Epithelial cell of esophagus (primary cell): ENCODE results near the gene TIAM2.

ENCODE experiments used
- DNase-seq: peaks from one replicate; pipeline ENCODE4 v3.0.0; 2010; ENCODE audit warnings: low read depth
- H3K4me3 ChIP-seq: 2 replicates; pipeline ENCODE4 v1.5.1; 2011; ENCODE audit warnings: mild to moderate bottlenecking, low read length, control low read depth
- TF ChIP-seq, protein P1 (sequence below): IDR thresholded peaks from 2 replicates; pipeline ENCODE4 v1.5.1; 2011; ENCODE audit warnings: low read depth, mild to moderate bottlenecking, low read length, control low read depth, inconsistent platforms; ENCODE audit not compliant: insufficient read depth; ENCODE audit errors: missing control alignments

TIAM2 gene

DNA sequence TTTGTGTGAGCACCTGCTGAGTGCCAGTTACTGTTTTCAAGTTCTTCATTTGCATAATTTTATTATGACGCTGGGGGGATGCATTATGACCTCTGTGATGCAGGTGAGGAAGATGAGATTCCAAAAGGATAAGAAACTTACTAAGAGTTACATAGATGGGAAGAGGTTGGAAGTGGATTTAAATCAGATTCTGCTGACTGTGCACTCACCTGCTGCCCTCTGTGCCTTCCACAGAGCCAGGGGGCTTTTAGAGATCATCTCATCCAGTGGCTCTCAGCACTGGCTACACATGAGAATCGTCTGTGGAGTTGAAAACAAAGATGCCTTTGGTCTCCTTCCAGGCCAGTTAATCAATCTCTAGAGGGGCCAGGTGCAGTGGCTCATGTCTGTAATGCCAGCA is 47.9 kb downstream of the TIAM2 start:
- TF ChIP-seq, protein P1, sequence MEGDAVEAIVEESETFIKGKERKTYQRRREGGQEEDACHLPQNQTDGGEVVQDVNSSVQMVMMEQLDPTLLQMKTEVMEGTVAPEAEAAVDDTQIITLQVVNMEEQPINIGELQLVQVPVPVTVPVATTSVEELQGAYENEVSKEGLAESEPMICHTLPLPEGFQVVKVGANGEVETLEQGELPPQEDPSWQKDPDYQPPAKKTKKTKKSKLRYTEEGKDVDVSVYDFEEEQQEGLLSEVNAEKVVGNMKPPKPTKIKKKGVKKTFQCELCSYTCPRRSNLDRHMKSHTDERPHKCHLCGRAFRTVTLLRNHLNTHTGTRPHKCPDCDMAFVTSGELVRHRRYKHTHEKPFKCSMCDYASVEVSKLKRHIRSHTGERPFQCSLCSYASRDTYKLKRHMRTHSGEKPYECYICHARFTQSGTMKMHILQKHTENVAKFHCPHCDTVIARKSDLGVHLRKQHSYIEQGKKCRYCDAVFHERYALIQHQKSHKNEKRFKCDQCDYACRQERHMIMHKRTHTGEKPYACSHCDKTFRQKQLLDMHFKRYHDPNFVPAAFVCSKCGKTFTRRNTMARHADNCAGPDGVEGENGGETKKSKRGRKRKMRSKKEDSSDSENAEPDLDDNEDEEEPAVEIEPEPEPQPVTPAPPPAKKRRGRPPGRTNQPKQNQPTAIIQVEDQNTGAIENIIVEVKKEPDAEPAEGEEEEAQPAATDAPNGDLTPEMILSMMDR = no peak
- DNase-seq = no peak
- H3K4me3 ChIP-seq = no peak overlapping the region

DNA sequence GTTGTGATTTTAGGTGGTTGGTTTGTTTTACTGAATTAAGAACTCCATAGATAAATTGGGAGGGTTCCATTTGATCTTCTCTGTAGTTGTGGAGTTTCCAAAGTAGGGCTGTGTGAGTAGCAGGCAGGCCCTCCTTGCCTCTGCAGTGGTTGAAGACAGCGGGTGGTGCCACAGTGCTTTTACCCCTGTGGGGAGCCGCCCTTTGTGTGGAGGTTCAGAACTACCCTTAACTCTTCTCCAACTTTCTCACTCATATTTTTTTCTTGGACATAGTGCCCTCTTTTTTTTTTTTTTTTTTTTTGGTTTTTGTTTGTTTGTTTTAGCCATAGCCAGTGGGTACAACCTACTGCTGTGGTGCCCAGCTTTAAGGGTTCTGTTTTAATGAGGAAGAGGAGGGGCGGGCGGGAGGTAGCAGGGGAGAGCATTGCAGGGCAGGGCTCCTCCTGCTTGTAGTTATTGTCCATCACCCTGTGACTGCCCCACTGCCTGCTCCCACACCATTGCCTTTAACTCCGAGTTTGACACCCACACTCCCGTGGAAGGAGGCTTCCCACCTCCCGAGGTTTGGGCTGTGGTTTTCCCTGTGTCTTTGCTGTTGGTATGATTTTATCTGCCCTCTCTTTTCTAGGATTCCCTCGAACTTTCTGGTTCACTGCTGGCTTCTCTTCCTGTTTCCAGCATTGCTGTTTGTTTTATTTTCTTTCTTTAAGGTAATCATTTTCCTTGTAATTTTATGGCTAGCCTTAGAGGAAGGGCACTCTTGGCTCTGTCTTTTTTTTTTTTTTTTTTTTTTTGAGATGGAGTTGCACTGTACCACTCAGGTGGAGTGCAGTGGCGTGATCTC is 50.7 kb downstream of the TIAM2 start:
- no peak overlapping the region for H3K4me3 ChIP-seq
- no peak for DNase-seq
- TF ChIP-seq, protein P1 = no peak

DNA sequence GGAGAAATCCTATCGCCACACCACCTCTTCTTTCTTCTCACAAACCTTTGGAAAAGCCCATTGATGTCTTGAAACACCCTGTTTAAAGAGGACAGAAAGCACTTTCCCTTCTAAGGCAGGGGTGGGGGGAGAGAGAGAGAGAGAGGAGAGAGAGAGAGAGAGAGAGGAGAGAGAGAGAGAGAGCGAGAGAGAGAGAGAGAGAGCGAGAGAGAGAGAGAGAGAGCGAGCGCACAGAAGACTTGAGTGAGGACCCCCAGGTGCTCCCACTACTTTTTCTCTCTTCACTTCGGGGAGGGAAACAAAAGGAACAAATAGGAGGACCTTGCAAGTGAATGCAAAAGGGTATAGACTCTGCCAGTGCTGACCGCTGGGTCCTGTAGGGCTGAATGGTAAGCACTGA is 52.4 kb downstream of the TIAM2 start:
- TF ChIP-seq, protein P1 = no peak
- DNase-seq = no peak
- H3K4me3 ChIP-seq = no peak overlapping the region

DNA sequence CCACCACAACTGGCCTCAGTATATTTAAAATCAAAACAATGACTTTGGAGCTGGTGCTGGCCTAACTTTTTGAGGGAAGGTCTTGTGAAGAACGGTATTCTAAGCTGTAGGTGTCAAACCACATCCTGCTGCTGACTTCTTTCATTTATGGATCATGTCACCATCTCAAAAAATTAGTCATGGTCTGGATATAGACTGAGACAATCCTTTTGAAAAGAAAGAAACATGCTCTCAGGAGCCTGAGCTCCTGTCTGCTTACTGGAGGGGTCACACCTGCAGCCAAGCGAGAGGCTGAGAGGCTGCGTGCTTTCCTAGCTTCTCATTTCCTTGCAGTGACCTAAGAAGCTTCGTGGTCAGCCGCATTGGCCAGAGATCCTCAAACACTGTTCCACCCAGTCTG is 55.2 kb downstream of the TIAM2 start:
- H3K4me3 ChIP-seq = no peak overlapping the region
- no peak for DNase-seq
- TF ChIP-seq, protein P1 = no peak

DNA sequence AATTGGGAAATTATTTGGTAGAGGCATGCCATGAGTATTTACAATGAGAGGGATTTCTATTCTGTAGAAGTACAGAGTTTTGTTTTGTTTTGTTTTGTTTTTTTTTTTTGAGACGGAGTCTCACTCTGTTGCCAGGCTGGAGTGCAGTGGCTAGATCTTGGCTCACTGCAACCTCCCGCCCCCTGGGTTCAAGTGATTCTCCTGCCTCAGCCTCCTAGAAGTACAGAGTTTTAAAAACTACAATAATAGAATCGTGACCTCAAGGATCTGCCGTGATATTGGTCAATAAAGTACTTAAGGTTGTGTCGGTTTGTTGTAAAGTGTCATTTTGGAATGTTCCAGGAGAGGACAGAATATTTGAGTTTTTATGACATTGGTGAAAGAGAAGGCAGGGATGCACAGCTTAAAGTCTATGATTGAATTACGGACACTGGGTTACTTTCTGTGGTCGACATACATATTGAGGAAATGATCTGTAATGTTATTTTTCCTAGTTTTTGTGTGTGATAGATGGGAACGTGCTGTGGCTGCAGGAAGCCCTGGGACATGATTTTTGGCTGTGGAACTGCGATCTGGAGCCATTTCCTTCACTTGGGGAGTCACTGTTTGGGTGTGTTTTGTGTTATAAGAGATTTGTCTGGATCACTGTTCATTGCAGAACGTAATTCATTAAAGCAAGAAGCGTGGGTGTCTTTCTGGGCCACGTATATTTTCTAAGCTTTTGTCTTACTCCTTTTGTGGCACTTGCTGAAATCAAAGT is 59.6 kb downstream of the TIAM2 start:
- TF ChIP-seq, protein P1 = no peak
- no peak for DNase-seq
- no peak overlapping the region for H3K4me3 ChIP-seq

DNA sequence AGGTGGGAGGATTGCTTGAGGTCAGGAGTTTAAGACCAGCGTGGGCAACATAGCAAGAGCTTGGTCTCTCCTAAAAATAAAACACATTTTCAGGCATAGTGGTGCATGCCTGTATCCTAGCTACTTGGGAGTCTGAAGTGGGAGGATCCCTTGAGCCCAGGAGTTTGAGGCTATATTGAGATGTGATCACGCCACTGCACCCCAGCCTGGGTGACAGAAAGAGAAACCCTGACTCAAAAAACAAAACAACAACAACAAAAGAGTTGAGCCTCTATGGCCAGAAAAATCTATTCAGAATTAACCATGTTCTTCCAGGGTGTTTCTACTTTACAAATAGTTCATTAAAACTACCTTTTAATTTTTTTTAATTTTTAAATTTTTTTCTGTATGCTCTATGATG is 60.6 kb downstream of the TIAM2 start:
- no peak overlapping the region for H3K4me3 ChIP-seq
- no peak for DNase-seq
- TF ChIP-seq, protein P1 = no peak

DNA sequence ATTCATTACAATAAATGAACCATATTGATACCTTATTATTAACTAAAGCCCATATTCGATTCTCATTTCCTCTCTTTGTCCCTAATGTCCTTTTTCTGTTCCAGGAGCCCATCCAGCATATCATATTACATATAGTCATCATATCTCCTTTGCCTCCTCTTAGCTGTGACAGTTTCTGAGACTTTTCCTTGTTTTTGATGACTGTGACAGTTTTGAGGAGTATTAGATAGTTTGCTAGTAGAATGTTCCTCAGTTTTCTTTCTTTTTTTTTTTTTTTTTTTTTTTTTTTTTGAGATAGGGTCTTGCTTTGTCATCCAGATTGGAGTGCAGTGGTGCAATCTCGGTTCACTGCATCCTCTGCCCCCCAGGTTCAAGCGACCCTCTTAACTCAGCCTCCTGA is 61.6 kb downstream of the TIAM2 start:
- H3K4me3 ChIP-seq = no peak overlapping the region
- DNase-seq = no peak
- TF ChIP-seq, protein P1 = no peak
